Measurements from ENCODE around the gene EEF2K. TPM values are rescaled to one million over a fixed set of nuclear protein-coding genes. Genes with fewer than 3 reads are reported as not detected.
A peak's percentile ranks its signal among the peaks of the same experiment; 100 is the strongest.

EEF2K gene
- total RNA-seq, 8 experiments from 2014 or later: 4.6 to 22.4 (median 8.9) TPM

GRCh38 chr16:22239131-22239805, 33.2 kb downstream of the EEF2K start:
- in situ Hi-C loops (cut with MboI; ENCODE audit: low pct_unique_long_range_greater_than_20kb in 2 of 9, low sequenced_read_pairs in 9 of 9, unreplicated experiment in 9 of 9): no loop called here
- ATAC-seq (replicated peaks in 6 of 8): no peak
- 72 to 100% (median 85%) methylated on average over 2 to 8 of the region's 14 CpGs; no CpG with 5 or more reads in 2 of the 10 experiments for WGBS, 10 experiments
- H3K4me1 ChIP-seq (replicated peaks in 1 of 2): no peaks in the 10 kb centered on the region
- H3K27ac ChIP-seq: no peak overlapping the region
- no peak overlapping the region for H3K4me3 ChIP-seq

GRCh38 chr16:22240023-22240710, 34.1 kb downstream of the EEF2K start:
- in situ Hi-C loops (cut with MboI; ENCODE audit: low pct_unique_long_range_greater_than_20kb in 2 of 9, low sequenced_read_pairs in 9 of 9, unreplicated experiment in 9 of 9): no loop called here
- WGBS, 10 experiments: 39 to 100% (median 86%) methylated on average over 1 to 3 of the region's 3 CpGs; no CpG with 5 or more reads in 1 of the 10 experiments
- no peaks in the 10 kb centered on the region for H3K4me1 ChIP-seq (replicated peaks in 1 of 2)
- no peak for ATAC-seq (replicated peaks in 6 of 8)
- no peak overlapping the region for H3K27ac ChIP-seq
- no peak overlapping the region for H3K4me3 ChIP-seq

GRCh38 chr16:22250522-22250921, 44.4 kb downstream of the EEF2K start:
- WGBS, 10 experiments: 80 to 96% (median 93%) methylated on average over 2 to 4 of the region's 6 CpGs; no CpG with 5 or more reads in 7 of the 10 experiments
- ATAC-seq (replicated peaks in 6 of 8): no peak
- no peaks in the 10 kb centered on the region for H3K4me1 ChIP-seq (replicated peaks in 1 of 2)
- H3K4me3 ChIP-seq: no peak overlapping the region
- H3K27ac ChIP-seq: no peak overlapping the region
- in situ Hi-C loops (cut with MboI; ENCODE audit: low pct_unique_long_range_greater_than_20kb in 2 of 9, low sequenced_read_pairs in 9 of 9, unreplicated experiment in 9 of 9): no loop called here

GRCh38 chr16:22252317-22252716, 46.2 kb downstream of the EEF2K start:
- H3K4me3 ChIP-seq: no peak overlapping the region
- peak in 3 of 8 experiments; percentile 26 to 79 (median 42) for ATAC-seq (replicated peaks in 6 of 8)
- 58 to 100% (median 90%) methylated on average over 1 to 5 of the region's 5 CpGs; no CpG with 5 or more reads in 3 of the 10 experiments for WGBS, 10 experiments
- no peak overlapping the region for H3K27ac ChIP-seq
- in situ Hi-C loops (cut with MboI; ENCODE audit: low pct_unique_long_range_greater_than_20kb in 2 of 9, low sequenced_read_pairs in 9 of 9, unreplicated experiment in 9 of 9): no loop called here
- no peaks in the 10 kb centered on the region for H3K4me1 ChIP-seq (replicated peaks in 1 of 2)

GRCh38 chr16:22253272-22253671, 47.2 kb downstream of the EEF2K start:
- Histone ChIP-seq H3K27ac (no peak overlapping the region), H3K4me3 (no peak overlapping the region), H3K4me1 (replicated peaks in 1 of 2) (no peaks in the 10 kb centered on the region)
- WGBS, 10 experiments: 86 to 100% (median 100%) methylated on average over 1 to 5 of the region's 5 CpGs; no CpG with 5 or more reads in 1 of the 10 experiments
- ATAC-seq (replicated peaks in 6 of 8): no peak
- in situ Hi-C loops (cut with MboI; ENCODE audit: low pct_unique_long_range_greater_than_20kb in 2 of 9, low sequenced_read_pairs in 9 of 9, unreplicated experiment in 9 of 9): no loop called here

- ATAC-seq (replicated peaks in 6 of 8): no peak
- Histone ChIP-seq H3K27ac (no peak overlapping the region), H3K4me1 (replicated peaks in 1 of 2) (no peaks in the 10 kb centered on the region), H3K4me3 (no peak overlapping the region)
- in situ Hi-C loops (cut with MboI; ENCODE audit: low pct_unique_long_range_greater_than_20kb in 2 of 9, low sequenced_read_pairs in 9 of 9, unreplicated experiment in 9 of 9): no loop called here
- 80 to 100% (median 100%) methylated on average over 1 of the region's 1 CpG; no CpG with 5 or more reads in 5 of the 10 experiments for WGBS, 10 experiments
Observed at GRCh38 chr16:22255335-22255734, 49.3 kb downstream of the EEF2K start.

GRCh38 chr16:22257440-22257839, 51.4 kb downstream of the EEF2K start:
- Histone ChIP-seq H3K27ac (no peak overlapping the region), H3K4me3 (no peak overlapping the region), H3K4me1 (replicated peaks in 1 of 2) (no peaks in the 10 kb centered on the region)
- no peak for ATAC-seq (replicated peaks in 6 of 8)
- WGBS, 10 experiments: 91 to 100% (median 100%) methylated on average over 1 to 12 of the region's 13 CpGs; no CpG with 5 or more reads in 5 of the 10 experiments
- in situ Hi-C loops (cut with MboI; ENCODE audit: low pct_unique_long_range_greater_than_20kb in 2 of 9, low sequenced_read_pairs in 9 of 9, unreplicated experiment in 9 of 9): no loop called here

GRCh38 chr16:22260490-22260889, 54.4 kb downstream of the EEF2K start:
- no peak for ATAC-seq (replicated peaks in 6 of 8)
- Histone ChIP-seq H3K4me3 (no peak overlapping the region), H3K27ac (no peak overlapping the region), H3K4me1 (replicated peaks in 1 of 2) (no peaks in the 10 kb centered on the region)
- WGBS, 10 experiments: 80 to 100% (median 100%) methylated on average over 1 to 2 of the region's 3 CpGs; no CpG with 5 or more reads in 3 of the 10 experiments
- in situ Hi-C loops (cut with MboI; ENCODE audit: low pct_unique_long_range_greater_than_20kb in 2 of 9, low sequenced_read_pairs in 9 of 9, unreplicated experiment in 9 of 9): no loop called here

GRCh38 chr16:22262460-22262859, 56.4 kb downstream of the EEF2K start:
- no peak overlapping the region for H3K27ac ChIP-seq
- in situ Hi-C loops (cut with MboI; ENCODE audit: low pct_unique_long_range_greater_than_20kb in 2 of 9, low sequenced_read_pairs in 9 of 9, unreplicated experiment in 9 of 9): no loop called here
- 20 to 91% (median 63%) methylated on average over 1 to 4 of the region's 4 CpGs; no CpG with 5 or more reads in 3 of the 10 experiments for whole genome bisulfite sequencing, 10 experiments

GRCh38 chr16:22264786-22265185, 58.7 kb downstream of the EEF2K start:
- Histone ChIP-seq H3K27ac (no peak overlapping the region), H3K4me3 (no peak overlapping the region), H3K4me1 (replicated peaks in 1 of 2) (no peaks in the 10 kb centered on the region)
- ATAC-seq (replicated peaks in 6 of 8): peak in 3 of 8 experiments; percentile 56 to 96 (median 84)
- in situ Hi-C loops (cut with MboI; ENCODE audit: low pct_unique_long_range_greater_than_20kb in 2 of 9, low sequenced_read_pairs in 9 of 9, unreplicated experiment in 9 of 9): no loop called here
- WGBS, 10 experiments: 14 to 100% (median 88%) methylated on average over 1 to 6 of the region's 7 CpGs; no CpG with 5 or more reads in 2 of the 10 experiments

More at GRCh38 chr16:22262460-22262859, 56.4 kb downstream of the EEF2K start:
- no peak for ATAC-seq (replicated peaks in 6 of 8)
- H3K4me3 ChIP-seq: no peak overlapping the region
- no peaks in the 10 kb centered on the region for H3K4me1 ChIP-seq (replicated peaks in 1 of 2)

- in situ Hi-C loops (cut with MboI; ENCODE audit: low pct_unique_long_range_greater_than_20kb in 2 of 9, low sequenced_read_pairs in 9 of 9, unreplicated experiment in 9 of 9): no loop called here
- no peak for ATAC-seq (replicated peaks in 6 of 8)
- H3K4me1 ChIP-seq (replicated peaks in 1 of 2): no peaks in the 10 kb centered on the region
- no peak overlapping the region for H3K27ac ChIP-seq
- H3K4me3 ChIP-seq: no peak overlapping the region
- 77 to 100% (median 93%) methylated on average over 1 to 3 of the region's 5 CpGs; no CpG with 5 or more reads in 6 of the 10 experiments for WGBS, 10 experiments
Observed at GRCh38 chr16:22265351-22265750, 59.3 kb downstream of the EEF2K start.

- no peaks in the 10 kb centered on the region for H3K4me1 ChIP-seq (replicated peaks in 1 of 2)
- 93 to 100% (median 100%) methylated on average over 2 to 5 of the region's 19 CpGs; no CpG with 5 or more reads in 7 of the 10 experiments for WGBS, 10 experiments
- in situ Hi-C loops (cut with MboI; ENCODE audit: low pct_unique_long_range_greater_than_20kb in 2 of 9, low sequenced_read_pairs in 9 of 9, unreplicated experiment in 9 of 9): no loop called here
- no peak overlapping the region for H3K4me3 ChIP-seq
- no peak overlapping the region for H3K27ac ChIP-seq
- ATAC-seq (replicated peaks in 6 of 8): no peak
Observed at GRCh38 chr16:22266546-22266945, 60.5 kb downstream of the EEF2K start.

- ATAC-seq (replicated peaks in 6 of 8): no peak
- no peak overlapping the region for H3K27ac ChIP-seq
- in situ Hi-C loops (cut with MboI; ENCODE audit: low pct_unique_long_range_greater_than_20kb in 2 of 9, low sequenced_read_pairs in 9 of 9, unreplicated experiment in 9 of 9): no loop called here
Observed at GRCh38 chr16:22267764-22268163, 61.7 kb downstream of the EEF2K start.

More at GRCh38 chr16:22267764-22268163, 61.7 kb downstream of the EEF2K start:
- H3K4me3 ChIP-seq: no peak overlapping the region
- no peaks in the 10 kb centered on the region for H3K4me1 ChIP-seq (replicated peaks in 1 of 2)
- 68 to 100% (median 94%) methylated on average over 1 to 5 of the region's 8 CpGs; no CpG with 5 or more reads in 2 of the 10 experiments for WGBS, 10 experiments

Data from motor neuron (in vitro differentiated cells).